ENCODE results near the gene PDE7B. TPM values are rescaled to one million over a fixed set of nuclear protein-coding genes. Genes with fewer than 3 reads are reported as not detected.
"Not testable (repeated sequence)": the region's sequence is repeated elsewhere in the genome, so short reads cannot be mapped to it uniquely, and the experiment has no call there.

PDE7B gene
- total and polyA plus RNA-seq, 4 experiments from 2014 or later, result 0.06 to 0.94 (median 0.28) TPM

DNA sequence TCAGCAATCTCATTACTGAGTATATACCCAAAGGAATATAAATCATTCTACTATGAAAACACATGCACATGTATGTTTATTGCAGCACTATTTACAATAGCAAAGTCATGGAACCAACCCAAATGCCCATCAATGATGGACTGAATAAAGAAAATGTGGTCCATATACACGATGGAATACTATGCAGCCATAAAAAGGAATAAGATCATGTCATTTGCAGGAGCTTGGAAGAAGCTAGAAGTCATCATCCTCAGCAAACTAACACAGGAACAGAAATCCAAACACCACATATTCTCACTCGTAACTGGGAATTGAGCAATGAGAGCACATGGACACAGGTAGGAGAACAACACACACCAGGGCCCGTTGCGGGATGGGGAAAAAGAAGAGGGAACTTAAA lies 373.5 kb downstream of the PDE7B start:
- CTCF ChIA-PET (ENCODE audit: partially characterized antibody), result interaction anchor here (1.0 to 1.4 kb wide), 2 partner anchors 550 to 688 kb away, joined by 3 to 5 read pairs; no protein-coding TSS in a partner anchor
- H3K27ac ChIP-seq (ENCODE audit: low read depth, low read length); DNase-seq; H3K4me1 ChIP-seq (ENCODE audit: insufficient read depth, low read length); H3K9me3 Mint-ChIP-seq; H3K27me3 ChIP-seq (ENCODE audit: insufficient read depth, low read length); H3K9me3 ChIP-seq (ENCODE audit: control insufficient read depth in 1 of 2, low read length in 2 of 2); H3K4me1 Mint-ChIP-seq; H3K27ac Mint-ChIP-seq; H3K36me3 Mint-ChIP-seq; intact Hi-C loops (cut with micrococcal nuclease); POLR2A ChIA-PET (ENCODE audit: partially characterized antibody); H3K36me3 ChIP-seq (ENCODE audit: insufficient read depth, low read length); H3K4me3 ChIP-seq (ENCODE audit: low read length in 2 of 2); H3K27me3 Mint-ChIP-seq: not testable (repeated sequence)
- peak overlapping the region in 1 of 8 donors; percentile 57 for H3K4me3 Mint-ChIP-seq

DNA sequence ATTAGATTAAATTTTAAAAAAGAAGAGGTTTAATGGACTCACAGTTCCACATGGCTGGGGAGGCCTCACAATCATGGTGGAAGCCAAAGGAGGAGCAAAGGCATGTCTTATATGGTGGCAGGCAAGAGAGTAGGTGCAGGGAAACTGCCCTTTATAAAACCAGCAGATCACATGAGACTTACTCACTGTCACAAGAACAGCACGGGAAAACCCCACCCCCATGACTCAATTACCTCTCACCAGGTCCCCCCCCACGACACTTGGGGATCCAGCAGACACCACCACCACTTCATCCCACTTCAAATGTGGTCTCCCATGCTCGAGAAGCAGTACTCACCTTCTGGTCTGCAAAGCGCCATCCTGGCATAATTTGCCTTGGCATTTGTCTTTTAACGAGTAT lies 374.0 kb downstream of the PDE7B start:
- ChIA-PET CTCF (ENCODE audit: partially characterized antibody) (interaction anchor here (0.7 to 2.7 kb wide), 35 partner anchors 8 to 776 kb away, joined by 3 to 55 read pairs (median 5); partner anchors contain the start of gene MTFR2), POLR2A (ENCODE audit: partially characterized antibody) (interaction anchor here (1.4 to 2.1 kb wide), 3 partner anchors 65 to 719 kb away, joined by 3 to 5 read pairs (median 5); partner anchors contain the start of gene BCLAF1)
- Mint-ChIP-seq H3K27ac (no peak overlapping the region), H3K9me3 (peaks cover 0 to 3% (median under 1%) of the 10 kb centered on the region in 8 donors), H3K27me3 (no peaks in the 10 kb centered on the region), H3K36me3 (no peaks in the 10 kb centered on the region), H3K4me3 (peak overlapping the region in 1 of 8 donors; percentile 26), H3K4me1 (peaks cover 3 to 10% (median 4%) of the 10 kb centered on the region in 4 donors)
- DNase-seq, result no peak
- no peaks in the 10 kb centered on the region for H3K27me3 ChIP-seq (ENCODE audit: insufficient read depth, low read length)
- no peak overlapping the region for H3K27ac ChIP-seq (ENCODE audit: low read depth, low read length)
- H3K36me3 ChIP-seq (ENCODE audit: insufficient read depth, low read length), result no peaks in the 10 kb centered on the region
- H3K4me1 ChIP-seq (ENCODE audit: insufficient read depth, low read length), result no peaks in the 10 kb centered on the region
- intact Hi-C loops (cut with micrococcal nuclease), result no loop called here
- no peaks in the 10 kb centered on the region for H3K9me3 ChIP-seq (ENCODE audit: control insufficient read depth in 1 of 2, low read length in 2 of 2)
- H3K4me3 ChIP-seq (ENCODE audit: low read length in 2 of 2), result no peak overlapping the region

DNA sequence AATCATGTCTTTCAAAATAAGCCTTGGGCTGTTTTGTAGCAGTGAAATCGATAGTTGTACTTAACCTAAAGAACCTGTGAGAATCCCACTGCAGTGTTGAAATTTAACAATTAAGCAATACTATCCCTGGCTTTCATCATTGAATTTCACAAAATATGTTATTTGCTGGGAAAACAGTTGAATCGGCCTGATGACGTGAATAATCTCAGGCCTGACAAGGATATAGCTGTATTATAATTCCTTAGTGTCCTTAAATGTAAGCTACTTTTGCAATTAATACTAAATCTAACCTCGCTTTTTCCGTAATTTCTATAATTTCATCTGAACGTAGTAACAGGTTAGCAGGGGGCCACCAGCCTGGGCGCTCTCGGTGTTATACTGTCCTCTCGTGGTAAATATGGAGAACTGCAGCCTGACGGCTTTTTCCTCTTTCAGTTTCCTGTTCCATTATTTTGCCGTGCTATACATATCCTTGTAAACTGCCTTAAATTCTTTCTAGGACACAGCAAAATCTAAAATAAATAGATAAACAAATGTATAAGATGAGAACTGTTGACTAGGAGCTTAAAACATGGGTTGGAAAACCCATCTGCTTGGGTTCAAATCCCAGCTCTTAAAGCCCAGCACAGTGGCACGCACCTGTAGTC lies 374.6 kb downstream of the PDE7B start:
- POLR2A ChIA-PET (ENCODE audit: partially characterized antibody), result interaction anchor here (1.4 to 2.1 kb wide), 4 partner anchors 64 to 719 kb away, joined by 3 to 5 read pairs (median 4); partner anchors contain the start of gene BCLAF1
- peak overlapping the region in 2 of 7 donors; percentile 2 to 72 for H3K27ac Mint-ChIP-seq
- peaks cover 3 to 10% (median 4%) of the 10 kb centered on the region in 4 donors for H3K4me1 Mint-ChIP-seq
- intact Hi-C loops (cut with micrococcal nuclease), result loop anchor here (1.0 kb wide), 7 partner anchors 91 to 775 kb away; no protein-coding TSS in a partner anchor
- no peaks in the 10 kb centered on the region for H3K36me3 ChIP-seq (ENCODE audit: insufficient read depth, low read length)
- H3K27me3 Mint-ChIP-seq, result no peaks in the 10 kb centered on the region
- H3K27ac ChIP-seq (ENCODE audit: low read depth, low read length), result no peak overlapping the region
- no peaks in the 10 kb centered on the region for H3K36me3 Mint-ChIP-seq
- CTCF ChIA-PET (ENCODE audit: partially characterized antibody), result interaction anchor here (0.6 to 2.7 kb wide), 55 partner anchors 9 to 777 kb away, joined by 3 to 55 read pairs (median 4); partner anchors contain the start of genes BCLAF1 and MTFR2
- H3K4me3 ChIP-seq (ENCODE audit: low read length in 2 of 2), result peak overlapping the region in 1 of 2 donors; percentile 29
- H3K4me1 ChIP-seq (ENCODE audit: insufficient read depth, low read length), result no peaks in the 10 kb centered on the region
- no peaks in the 10 kb centered on the region for H3K9me3 ChIP-seq (ENCODE audit: control insufficient read depth in 1 of 2, low read length in 2 of 2)
- H3K9me3 Mint-ChIP-seq, result no peaks in the 10 kb centered on the region
- H3K27me3 ChIP-seq (ENCODE audit: insufficient read depth, low read length), result no peaks in the 10 kb centered on the region
- DNase-seq, result peak in 4 of 5 donors; percentile 53 to 57 (median 55)
- peak overlapping the region in 7 of 8 donors; percentile 49 to 77 (median 66) for H3K4me3 Mint-ChIP-seq

DNA sequence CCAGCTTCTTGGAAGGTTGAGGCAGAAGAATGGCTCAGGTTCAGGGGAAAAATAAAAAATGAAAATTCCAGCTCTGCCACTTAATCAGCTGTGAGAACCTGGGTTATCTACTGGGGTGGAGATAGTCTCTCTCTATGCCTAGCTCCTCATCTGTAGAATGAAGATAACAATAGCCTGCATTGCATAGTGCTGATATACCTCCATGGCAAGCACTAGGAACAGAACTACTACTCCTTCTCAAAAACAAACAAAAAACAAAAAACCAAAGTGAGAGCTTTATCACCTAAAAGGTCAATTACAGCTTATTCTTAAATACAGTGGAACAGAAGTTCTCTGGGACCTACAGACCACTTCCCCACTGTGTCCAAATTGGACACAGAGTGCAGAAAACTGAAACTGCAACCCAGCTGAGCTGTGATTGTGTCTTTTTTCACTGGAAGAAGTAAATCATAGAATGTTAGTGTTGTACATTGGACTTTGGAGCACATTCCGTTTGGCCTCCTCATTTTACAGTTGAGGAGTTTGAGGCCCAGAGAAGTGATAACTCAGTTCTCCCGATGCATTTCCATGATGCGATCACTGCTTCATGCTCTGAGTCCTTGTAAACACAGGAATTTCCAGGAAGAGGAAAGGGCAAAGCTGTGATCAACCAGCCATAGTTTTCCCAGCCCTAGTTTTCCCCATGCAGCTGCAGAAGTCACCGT lies 375.3 kb downstream of the PDE7B start:
- no peaks in the 10 kb centered on the region for H3K36me3 Mint-ChIP-seq
- Histone ChIP-seq H3K27me3 (ENCODE audit: insufficient read depth, low read length) (no peaks in the 10 kb centered on the region), H3K4me1 (ENCODE audit: insufficient read depth, low read length) (no peaks in the 10 kb centered on the region), H3K9me3 (ENCODE audit: control insufficient read depth in 1 of 2, low read length in 2 of 2) (no peaks in the 10 kb centered on the region), H3K4me3 (ENCODE audit: low read length in 2 of 2) (peak overlapping the region in 1 of 2 donors; percentile 29), H3K27ac (ENCODE audit: low read depth, low read length) (no peak overlapping the region), H3K36me3 (ENCODE audit: insufficient read depth, low read length) (no peaks in the 10 kb centered on the region)
- ChIA-PET CTCF (ENCODE audit: partially characterized antibody) (interaction anchor here (0.6 to 2.7 kb wide), 54 partner anchors 9 to 1060 kb away, joined by 3 to 55 read pairs (median 4); partner anchors contain the start of genes BCLAF1 and MTFR2), POLR2A (ENCODE audit: partially characterized antibody) (interaction anchor here (1.4 to 2.1 kb wide), 4 partner anchors 63 to 720 kb away, joined by 3 to 5 read pairs (median 4); partner anchors contain the start of gene BCLAF1)
- intact Hi-C loops (cut with micrococcal nuclease), result loop anchor here (1.0 kb wide), 7 partner anchors 90 to 776 kb away; no protein-coding TSS in a partner anchor
- H3K4me3 Mint-ChIP-seq, result peak overlapping the region in 7 of 8 donors; percentile 49 to 77 (median 66)
- H3K27me3 Mint-ChIP-seq, result no peaks in the 10 kb centered on the region
- DNase-seq, result peak in 1 of 5 donors; percentile 1
- no peaks in the 10 kb centered on the region for H3K9me3 Mint-ChIP-seq
- H3K4me1 Mint-ChIP-seq, result peaks cover 3 to 10% (median 4%) of the 10 kb centered on the region in 4 donors
- H3K27ac Mint-ChIP-seq, result peak overlapping the region in 1 of 7 donors; percentile 72

DNA sequence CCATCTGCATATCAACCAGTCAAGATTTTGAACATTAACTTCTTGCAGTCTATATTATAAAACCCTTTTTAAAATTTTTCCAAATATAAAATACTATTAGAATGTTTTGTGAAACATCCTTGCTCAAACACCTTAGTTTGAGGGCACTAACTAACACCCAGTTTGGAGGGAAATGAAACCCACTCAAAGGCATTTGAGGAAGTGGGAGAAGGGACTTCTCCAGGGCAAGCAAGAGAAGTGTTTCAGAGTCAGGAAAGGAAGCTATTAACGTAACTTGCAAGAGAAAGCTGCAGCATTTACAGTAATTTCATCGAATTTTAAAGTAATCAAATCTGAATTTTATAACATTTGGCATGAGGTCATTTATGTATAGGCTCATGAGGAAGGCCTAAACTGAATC lies 377.3 kb downstream of the PDE7B start:
- H3K4me3 Mint-ChIP-seq, result no peak overlapping the region
- H3K9me3 ChIP-seq (ENCODE audit: control insufficient read depth in 1 of 2, low read length in 2 of 2), result no peaks in the 10 kb centered on the region
- H3K27me3 ChIP-seq (ENCODE audit: insufficient read depth, low read length), result no peaks in the 10 kb centered on the region
- no peaks in the 10 kb centered on the region for H3K36me3 Mint-ChIP-seq
- intact Hi-C loops (cut with micrococcal nuclease), result no loop called here
- no peaks in the 10 kb centered on the region for H3K27me3 Mint-ChIP-seq
- H3K4me3 ChIP-seq (ENCODE audit: low read length in 2 of 2), result no peak overlapping the region
- CTCF ChIA-PET (ENCODE audit: partially characterized antibody), result no interaction called here
- DNase-seq, result no peak
- POLR2A ChIA-PET (ENCODE audit: partially characterized antibody), result no interaction called here
- no peak overlapping the region for H3K27ac ChIP-seq (ENCODE audit: low read depth, low read length)
- H3K9me3 Mint-ChIP-seq, result no peaks in the 10 kb centered on the region
- H3K4me1 ChIP-seq (ENCODE audit: insufficient read depth, low read length), result no peaks in the 10 kb centered on the region
- no peak overlapping the region for H3K27ac Mint-ChIP-seq
- H3K4me1 Mint-ChIP-seq, result peaks cover 3 to 10% (median 4%) of the 10 kb centered on the region in 4 donors
- no peaks in the 10 kb centered on the region for H3K36me3 ChIP-seq (ENCODE audit: insufficient read depth, low read length)

DNA sequence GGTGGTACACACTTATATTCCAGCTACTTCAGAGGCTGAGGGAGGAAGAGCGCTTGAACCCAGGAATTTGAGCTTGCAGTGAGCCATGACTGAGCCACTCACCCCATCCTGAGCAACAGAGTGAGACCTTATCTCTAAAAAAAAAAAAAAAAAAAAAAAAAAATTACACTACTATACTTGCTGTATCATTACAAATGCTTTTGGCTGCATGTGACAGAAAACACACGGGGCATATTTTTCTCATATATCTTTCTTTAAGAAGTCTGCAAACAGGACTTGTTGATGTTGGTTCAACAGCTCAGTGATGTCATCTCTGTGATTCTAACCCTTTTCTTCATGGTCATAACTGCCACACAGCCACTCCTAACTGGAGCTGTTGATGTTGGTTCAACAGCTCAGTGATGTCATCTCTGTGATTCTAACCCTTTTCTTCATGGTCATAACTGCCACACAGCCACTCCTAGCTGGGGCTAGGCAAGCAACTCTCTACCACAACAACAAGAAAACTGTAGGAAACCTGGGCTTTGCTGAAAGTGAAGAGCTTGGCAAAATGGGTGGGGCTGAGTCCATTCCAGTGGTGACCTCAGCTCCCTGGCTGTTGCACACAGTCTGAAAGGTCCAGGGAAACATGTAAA lies 378.8 kb downstream of the PDE7B start:
- CTCF ChIA-PET (ENCODE audit: partially characterized antibody), result interaction anchor here (1.0 to 1.5 kb wide), 4 partner anchors 321 to 724 kb away, joined by 3 to 7 read pairs (median 4); no protein-coding TSS in a partner anchor
- Mint-ChIP-seq H3K9me3 (no peaks in the 10 kb centered on the region), H3K27ac (peak overlapping the region in 1 of 7 donors; percentile 76), H3K27me3 (no peaks in the 10 kb centered on the region), H3K4me3 (no peak overlapping the region), H3K4me1 (peaks cover 3 to 10% (median 4%) of the 10 kb centered on the region in 4 donors), H3K36me3 (no peaks in the 10 kb centered on the region)
- H3K27ac ChIP-seq (ENCODE audit: low read depth, low read length), result no peak overlapping the region
- H3K4me3 ChIP-seq (ENCODE audit: low read length in 2 of 2), result no peak overlapping the region
- POLR2A ChIA-PET (ENCODE audit: partially characterized antibody), result interaction anchor here (1.5 kb wide), 1 partner anchor 59 kb away, joined by 5 read pairs; the partner anchor contains the start of gene BCLAF1
- H3K36me3 ChIP-seq (ENCODE audit: insufficient read depth, low read length), result no peaks in the 10 kb centered on the region
- no peaks in the 10 kb centered on the region for H3K9me3 ChIP-seq (ENCODE audit: control insufficient read depth in 1 of 2, low read length in 2 of 2)
- no peak for DNase-seq
- no peaks in the 10 kb centered on the region for H3K4me1 ChIP-seq (ENCODE audit: insufficient read depth, low read length)
- no peaks in the 10 kb centered on the region for H3K27me3 ChIP-seq (ENCODE audit: insufficient read depth, low read length)
- intact Hi-C loops (cut with micrococcal nuclease), result no loop called here
